HG02610 (cell line): ENCODE measurements around the gene KLHL26.

ENCODE experiments used
- ATAC-seq: cut with Tn5 transposase; IDR thresholded peaks from one replicate; pipeline ENCODE4 v1.9.1; 2021; ENCODE audit warnings: mild to moderate bottlenecking, moderate library complexity; ENCODE audit not compliant: unreplicated experiment

The KLHL26 gene

GRCh38 chr19:18612051-18612771 is 24.6 kb upstream of the KLHL26 start:
- ATAC-seq, result no peak

GRCh38 chr19:18612772-18613588 is 23.8 kb upstream of the KLHL26 start, which contains the start of gene TMEM59L:
Gene TMEM59L, plus strand, starts transcription at chr19:18612870. Its CDS starts 89 bp downstream, at chr19:18612959.
- no peak for ATAC-seq

GRCh38 chr19:18613589-18614234 is 23.1 kb upstream of the KLHL26 start:
- ATAC-seq, result no peak

DNA sequence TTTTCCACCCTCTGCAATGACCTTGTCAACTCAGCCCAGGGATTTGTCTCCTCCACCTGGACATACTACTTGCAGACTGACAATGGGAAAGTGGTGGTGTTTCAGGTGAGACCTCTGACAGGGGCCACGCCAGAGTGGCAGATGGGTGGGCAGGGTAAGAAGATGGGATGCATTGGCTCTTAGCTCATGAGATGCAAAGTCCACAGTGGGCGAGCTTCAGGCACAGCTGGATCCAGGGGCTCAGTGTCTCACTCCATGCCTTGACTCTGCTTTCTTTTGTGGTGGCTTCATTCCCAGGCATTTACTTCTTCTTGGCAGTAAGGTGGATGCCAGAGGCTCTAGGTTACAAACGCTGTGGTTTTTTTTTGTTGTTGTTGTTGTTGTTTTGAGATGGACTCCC is 20.8 kb upstream of the KLHL26 start:
- no peak for ATAC-seq

GRCh38 chr19:18617562-18617961 is 19.3 kb upstream of the KLHL26 start:
- ATAC-seq, result no peak

DNA sequence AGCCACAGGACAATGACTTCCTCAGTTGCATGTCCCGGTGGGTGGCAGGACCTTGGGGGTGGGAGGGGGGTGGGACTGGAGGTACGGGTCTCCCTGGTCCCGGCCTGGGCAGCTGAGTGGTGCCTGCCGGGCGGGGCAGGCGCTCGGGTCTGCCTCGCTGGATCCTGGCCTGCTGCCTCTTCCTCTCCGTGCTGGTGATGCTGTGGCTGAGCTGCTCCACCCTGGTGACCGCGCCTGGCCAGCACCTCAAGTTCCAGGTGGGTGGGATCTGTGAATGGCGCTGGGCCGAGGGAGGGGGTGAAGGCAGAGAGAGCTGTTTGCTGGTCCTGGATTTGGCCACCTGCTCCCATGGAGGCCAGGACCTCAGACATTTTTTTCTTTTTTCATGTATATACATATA is 18.6 kb upstream of the KLHL26 start:
- no peak for ATAC-seq

DNA sequence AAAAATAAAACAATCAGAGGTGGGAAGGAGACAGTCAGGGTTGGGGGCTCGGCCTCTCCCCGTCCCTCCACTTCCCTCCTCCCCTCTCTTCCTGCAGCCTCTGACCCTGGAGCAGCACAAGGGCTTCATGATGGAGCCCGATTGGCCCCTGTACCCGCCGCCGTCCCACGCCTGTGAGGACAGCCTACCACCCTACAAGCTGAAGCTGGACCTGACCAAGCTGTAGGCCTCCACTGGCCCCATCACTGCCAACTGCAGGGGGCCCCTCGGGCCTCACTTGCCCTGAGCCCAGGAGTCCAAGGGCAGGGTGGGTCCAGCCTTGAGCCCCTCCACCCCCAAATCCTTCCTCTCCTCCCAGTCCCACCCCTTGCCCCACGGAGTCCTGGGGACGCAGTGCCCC is 16.5 kb upstream of the KLHL26 start:
- ATAC-seq, result no peak

DNA sequence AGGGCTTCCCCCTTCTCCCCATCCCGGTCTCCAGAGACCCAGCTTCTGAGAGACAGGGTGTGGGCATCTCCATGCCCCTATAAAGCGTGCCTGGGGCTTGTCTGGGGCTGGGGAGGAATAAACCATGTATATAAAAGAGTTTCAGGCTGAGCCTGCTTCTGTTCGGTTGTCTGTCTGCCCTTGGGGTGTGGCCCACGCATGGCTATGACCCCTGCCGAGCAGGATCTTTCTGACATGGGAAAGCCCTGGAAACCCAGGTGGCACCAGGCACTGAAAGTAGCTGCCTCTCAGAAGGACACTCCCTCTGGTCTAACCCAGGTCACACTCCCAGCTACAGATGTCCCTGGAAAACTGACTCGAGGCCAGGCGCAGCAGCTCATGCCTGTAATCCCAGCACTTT is 15.9 kb upstream of the KLHL26 start:
- no peak for ATAC-seq

DNA sequence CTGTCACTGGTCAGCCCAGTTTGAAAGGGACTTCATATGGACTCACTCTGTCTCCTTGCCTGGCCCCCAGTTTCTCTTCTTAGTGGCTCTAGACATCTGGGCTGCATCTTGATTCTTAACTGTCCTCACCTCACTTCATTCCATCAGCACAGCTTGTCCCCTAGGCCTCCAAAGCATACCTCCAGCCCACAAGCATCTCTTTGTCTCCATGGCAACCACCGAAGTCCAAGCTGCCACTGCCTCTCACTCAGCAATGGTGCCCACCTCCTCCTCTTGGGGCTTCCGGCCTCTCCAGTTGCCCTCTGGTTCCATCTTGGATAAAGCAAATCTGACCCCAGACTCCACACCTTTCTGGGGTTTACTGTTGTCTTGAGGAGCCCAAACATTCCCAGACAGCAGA is 9.9 kb upstream of the KLHL26 start:
- no peak for ATAC-seq

- ATAC-seq, result no peak
These were observed 7.4 kb upstream of the KLHL26 start for GRCh38 chr19:18629166-18630088.

DNA sequence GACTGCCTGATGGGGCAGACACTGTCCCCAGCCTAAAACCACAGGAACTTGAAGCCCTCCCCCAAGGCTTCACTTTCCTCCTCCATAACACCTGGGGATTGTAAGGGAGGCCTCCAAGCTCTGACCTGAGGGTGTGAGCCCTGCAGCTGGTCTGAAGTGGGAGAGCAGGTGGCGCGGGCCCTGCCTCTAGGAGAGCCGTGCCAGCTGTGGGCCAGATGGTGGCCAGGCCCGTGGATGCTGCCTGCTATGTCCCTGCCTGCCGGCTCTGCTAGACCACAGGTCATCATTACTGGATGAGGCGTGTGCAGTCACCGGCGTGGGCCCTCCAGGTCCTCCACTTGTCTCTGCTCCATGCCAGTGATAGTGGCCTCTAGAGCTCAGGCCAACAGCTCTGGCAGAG is 3.5 kb upstream of the KLHL26 start:
- ATAC-seq, result no peak

GRCh38 chr19:18634612-18635297 is 2.1 kb upstream of the KLHL26 start:
- no peak for ATAC-seq

DNA sequence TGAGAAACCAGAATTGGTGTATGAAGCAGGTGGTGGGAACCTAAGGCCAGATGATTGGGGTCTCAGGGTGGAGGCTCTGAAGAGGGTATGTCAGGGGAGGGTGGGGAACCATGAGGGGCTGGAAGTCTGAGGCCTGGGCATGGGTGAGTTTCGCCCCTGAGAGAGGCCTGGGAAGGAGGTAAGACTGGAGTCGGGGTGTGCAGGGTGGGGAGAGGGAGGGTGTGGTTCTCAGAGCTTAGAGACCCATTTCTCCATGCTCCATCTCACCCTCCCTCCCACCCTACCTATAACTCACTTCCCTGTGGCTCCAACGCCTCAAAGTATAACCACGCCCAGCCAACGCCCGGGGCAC is 1.0 kb upstream of the KLHL26 start:
- ATAC-seq, result no peak

DNA sequence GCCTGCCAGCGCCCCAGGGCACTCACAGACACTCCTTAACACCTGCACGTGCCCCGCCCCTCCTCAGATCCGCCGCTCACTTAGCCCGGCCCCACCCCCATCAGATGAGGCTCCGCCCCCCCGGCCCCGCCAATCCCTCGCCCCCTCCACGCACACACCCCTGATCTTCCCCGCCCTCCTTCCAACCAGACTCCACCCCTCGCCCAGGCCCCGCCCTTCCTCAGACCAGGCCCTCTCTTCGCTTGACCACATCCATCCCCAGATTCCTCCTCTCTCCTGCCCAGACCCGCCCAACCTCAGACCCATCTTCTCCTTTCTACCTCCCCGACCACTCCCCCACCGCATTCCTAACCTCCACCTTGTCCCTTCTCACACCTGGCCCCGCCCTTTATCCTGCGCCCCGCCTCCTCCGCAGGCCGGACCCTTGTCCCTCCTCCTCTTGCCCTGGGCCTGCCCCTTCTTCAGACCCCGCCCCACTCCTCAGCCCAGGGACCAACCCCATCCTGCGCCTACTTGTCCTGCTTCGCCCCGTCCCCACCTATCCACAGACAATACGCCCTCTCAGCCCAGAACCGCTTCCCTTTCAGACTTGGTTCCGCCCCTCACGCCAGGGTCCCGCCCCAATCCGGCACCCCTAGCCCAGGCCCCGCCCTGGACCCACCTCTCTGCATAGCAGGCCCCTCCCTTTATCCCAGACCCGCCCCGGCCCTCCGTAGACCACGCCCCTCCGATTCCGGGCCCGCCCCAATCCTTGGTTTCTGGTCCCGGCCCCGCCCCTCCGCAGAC is 452 bp upstream of the KLHL26 start:
- ATAC-seq, result peak; percentile 93

DNA sequence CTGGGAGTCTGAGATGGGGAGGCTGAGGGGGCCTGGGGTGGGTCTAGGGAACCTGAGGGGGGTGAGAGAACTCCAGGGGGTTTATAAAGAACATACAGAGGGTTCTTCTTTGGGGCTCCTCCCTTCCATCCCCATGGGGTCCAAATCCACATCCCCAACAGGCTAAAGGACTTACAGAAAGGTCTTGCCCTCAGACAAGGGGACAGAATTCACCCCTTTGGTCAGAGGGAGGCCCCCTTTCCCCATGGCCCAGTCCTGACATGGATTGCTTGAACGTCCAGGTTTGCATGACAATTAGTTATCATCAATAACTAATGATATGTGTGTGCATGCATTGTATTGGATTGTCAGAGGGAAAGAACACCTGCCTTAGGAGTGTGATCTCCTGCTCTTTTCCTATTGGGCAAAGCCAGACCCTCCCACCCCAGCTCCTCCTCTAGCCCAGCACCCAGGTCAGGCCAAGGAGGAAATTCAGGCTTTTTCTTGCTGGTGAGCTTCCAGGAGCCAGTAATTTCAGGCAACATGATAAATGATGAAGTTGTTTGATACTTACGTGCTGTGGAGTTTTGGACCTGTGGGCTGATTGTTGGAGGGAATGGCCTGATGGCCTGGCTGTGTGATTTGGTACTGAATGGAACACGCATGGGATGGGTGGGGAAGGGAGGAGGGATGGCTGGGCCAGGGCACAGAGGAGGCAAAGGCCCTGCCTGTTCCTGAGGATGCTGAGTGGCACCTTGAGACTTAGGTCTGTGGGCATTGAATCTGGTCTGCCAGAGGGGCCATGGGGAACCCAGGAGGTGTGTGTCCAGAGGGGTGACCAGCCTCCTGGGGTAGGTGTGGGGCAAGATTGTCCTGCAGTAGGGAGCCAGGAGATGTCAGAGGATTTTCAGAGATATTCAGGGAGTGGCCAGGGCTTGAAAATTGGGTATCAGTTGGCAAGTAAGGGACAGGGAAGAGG is 1.1 kb downstream of the KLHL26 start:
- ATAC-seq, result no peak

DNA sequence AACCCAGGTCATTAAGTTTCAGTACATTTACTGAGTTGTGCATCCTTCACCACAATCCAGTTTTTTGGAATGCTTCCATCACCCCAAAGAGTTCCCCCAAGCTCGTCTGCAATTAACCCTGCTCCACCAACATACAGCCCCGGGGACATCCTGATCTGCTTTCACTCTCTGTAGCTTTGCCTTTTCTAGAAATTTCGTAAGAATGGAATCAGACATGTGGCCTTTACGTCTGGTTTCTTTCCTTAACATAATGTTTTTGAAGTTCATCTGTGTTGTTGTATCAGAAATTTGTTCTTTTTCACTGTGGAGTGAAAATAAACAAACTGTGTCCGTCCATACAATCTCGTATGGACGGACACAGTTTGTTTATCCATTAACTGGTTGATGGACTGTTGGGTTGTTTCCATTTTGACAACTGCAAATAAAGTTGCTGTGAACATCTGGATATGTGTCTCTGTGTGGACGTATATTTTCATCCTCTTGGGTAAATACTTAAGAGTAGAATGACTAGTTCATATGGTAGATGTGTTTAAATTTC is 2.9 kb downstream of the KLHL26 start:
- ATAC-seq, result no peak

- no peak for ATAC-seq
These were observed 7.6 kb downstream of the KLHL26 start for GRCh38 chr19:18644196-18645034.
